Hippocampal formation (tissue), 2 donors: Measurements from ENCODE around the gene R3HDM2.

Experiments used
- DNase-seq, 2 donors: peaks; one replicate each; lab custom pipeline; 2025; lab: John Stamatoyannopoulos, UW

Gene R3HDM2

DNA sequence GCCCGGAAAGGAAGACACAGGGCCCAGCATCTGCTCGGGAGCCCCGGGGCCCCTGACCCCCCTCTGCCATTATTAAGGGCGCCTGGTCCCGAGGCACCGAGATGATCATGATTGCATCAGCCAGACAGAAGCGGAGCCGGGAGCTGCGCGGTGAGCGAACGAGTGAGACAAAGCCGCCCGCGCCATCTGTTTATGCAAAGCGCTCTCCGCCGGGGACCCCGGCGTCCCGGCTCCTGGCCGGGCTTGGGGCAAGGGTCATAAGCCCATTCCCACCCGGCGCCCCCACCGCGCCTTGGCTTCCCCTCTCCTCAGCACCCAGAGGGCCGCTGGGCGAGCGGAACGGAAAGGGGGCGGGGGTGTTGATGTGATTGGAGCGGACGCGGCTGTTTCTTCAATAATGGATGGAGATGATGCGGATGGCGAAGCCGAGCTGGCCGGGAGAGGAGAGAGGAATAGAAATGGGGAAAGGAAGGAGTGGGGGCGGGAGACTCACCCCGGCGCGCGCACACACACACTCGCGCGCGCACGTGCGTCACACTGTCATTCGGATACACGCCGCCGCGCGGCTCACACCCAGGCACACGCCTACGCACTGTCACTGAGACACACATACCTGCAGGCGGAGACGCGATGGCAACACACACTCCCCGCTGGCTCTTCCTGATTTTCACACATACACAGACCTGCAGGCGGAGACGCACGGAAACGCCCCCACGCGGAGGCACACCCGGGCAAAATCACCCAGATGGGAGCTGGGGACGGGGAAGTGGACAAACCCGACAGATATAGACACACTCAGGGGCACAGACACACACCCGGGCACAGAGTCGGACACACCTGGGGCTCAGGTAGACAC is 190.5 kb downstream of the R3HDM2 start:
- DNase-seq, result peak; percentile 24 to 52

DNA sequence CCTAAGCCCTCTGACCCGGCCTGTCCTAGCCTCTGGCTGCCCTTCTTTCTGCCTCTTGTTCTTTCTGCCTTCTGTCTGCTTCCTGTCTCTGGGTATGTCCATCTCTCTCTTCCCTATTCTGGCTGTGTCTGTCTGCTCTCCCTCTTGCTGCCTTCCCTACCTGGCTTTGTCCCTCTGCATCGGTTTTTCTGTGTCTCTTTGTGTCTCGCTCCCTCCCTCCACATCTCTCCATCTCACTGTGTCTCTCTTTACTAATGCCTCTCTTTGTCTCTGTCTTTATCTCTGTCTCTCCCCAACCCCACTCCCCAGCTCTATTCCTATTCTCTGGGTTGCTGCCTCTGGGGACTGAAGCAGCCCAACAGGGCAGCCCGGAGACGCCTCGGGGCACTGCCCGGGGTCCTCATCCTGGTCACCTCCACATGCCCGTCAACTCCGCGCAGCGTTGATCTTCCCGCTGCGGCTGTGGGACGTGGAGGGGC is 191.2 kb downstream of the R3HDM2 start:
- DNase-seq, result no peak

DNA sequence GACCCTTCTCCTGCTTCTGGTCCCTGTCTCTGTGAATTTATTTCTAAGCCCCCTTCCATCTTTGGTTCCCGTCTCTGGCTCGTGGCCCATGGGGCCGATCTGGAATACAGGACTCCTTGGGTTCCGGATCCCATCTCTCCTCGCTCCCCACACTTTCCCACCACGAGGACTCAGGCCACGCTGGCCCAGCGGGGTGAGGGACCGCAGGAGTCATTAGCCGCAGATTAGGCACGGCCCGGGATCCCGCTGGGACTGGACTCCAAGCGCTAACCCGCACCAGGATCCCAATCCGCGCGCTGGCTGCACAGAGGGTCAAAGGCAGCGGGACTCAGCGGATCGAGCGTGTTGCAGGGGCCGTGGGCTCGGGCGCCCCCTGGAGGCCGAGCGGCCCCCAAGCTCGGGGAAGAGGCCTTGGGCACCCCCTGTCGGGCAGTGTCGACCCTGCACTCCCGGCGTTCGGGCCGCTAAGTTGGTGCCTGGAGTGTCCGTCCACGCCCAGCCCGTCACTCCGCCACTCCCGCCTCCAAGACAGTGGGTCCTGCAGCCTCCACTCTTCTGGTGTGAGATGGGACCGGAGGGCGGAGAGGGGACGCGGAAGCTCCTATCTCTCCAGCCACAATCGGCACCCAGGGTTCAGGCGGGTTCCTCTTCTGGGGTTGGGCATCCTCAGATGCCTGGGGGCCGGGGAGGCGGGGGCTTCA is 191.8 kb downstream of the R3HDM2 start:
- peak; percentile 74 to 82 for DNase-seq

DNA sequence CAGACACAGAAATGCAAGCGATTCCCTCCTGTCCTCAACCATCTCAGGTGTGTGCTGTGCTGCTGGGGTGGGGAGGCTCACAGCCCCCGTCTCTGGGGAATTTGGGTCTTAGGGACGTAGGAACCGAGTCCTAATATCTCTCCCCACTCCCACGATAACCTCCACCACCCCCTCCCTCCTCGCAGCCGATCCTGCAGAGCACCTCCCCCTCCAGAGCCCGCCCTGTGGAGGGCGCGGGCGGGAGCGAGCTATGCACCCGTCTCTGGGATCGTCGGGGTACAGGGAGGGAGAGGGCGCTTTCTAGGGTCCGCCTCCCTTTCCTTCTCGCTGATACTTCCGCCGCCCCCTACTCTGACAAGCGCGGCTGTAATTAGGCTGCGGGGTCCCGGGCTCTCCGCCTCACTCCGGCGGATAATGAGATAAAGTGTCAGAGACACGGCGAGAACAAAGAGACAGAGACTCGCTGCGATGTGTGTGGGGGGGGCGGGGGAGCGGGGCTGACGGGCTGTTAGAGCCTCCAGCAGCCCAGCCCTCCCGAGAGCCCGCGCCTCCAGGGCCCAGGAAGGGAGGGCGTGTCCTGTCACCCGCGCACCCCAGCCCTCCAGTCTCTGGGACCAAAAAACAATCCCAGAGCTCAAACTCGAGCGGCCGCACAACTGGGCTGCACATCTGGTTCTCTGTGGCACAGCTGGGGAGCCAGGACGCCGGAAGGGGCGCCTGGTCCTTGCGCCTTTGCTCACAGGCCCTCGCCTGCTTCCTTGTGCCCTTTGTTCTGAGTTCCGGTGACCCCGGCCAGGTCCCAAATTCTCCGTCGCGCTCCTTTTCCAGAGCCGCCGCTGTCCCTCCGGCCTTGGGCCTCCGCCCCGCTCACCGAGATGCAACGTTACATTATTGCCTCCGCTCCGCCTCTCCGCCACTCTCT is 192.7 kb downstream of the R3HDM2 start:
- DNase-seq, result no peak

GRCh38 chr12:57237596-57237931 is 193.3 kb downstream of the R3HDM2 start:
- DNase-seq, result no peak

- no peak for DNase-seq
Observed at GRCh38 chr12:57236925-57237595, 193.8 kb downstream of the R3HDM2 start.

DNA sequence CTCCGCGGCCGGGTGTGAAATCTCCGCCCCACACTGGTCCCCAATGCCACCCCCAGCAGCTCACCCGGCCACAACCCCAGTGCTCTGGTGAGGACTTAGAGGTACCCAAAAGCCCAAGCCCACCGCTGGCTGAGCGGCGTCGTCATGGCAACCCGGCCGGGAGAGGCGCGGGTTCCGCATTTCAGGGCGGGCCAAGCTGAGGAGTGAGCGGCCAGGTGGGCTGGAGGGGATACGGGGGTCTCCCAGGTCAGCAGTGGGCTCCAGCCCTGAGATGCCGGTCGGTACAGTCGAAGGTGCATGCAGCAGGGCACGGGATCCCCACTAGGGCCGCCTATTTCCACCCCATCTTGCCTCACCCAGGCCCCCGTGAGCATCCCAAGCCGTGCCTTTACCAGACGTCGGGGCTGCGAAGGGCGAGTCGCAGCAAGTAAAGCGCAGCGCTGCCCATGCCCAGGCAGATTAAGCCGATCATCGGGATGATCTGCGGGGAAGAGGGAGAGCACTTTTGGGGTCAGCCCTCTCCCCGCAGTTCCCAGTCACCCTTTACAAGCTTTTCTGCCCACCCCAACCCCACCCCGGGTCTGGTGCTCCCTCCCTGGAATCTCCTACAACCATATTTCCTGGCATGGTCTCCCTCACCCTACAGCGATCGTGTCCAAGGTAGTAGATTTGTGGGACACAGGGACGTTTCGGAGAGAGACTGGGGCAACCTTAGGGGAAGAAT is 194.5 kb downstream of the R3HDM2 start:
- no peak for DNase-seq

DNA sequence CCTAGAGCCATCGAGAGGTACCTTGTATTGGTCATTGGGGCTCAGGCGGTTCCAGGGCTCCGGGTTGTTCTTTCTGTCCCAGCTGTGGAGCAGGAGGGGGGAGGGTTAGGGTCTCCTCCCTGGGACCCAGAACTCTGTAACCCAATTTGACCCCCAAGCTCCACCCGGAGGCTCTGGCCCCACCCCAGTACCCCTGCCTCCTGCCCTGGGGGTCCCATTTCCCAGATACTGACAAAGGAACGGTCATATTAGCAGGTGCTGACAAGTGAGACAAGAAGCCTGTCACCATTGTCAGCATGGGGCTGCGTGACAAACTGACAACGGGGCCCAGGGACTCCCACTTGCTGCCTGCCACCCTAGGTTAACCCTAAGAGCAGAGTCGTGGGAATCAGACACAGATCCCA is 195.1 kb downstream of the R3HDM2 start:
- DNase-seq, result no peak

- no peak for DNase-seq
Observed at GRCh38 chr12:57235017-57235727, 195.7 kb downstream of the R3HDM2 start.

GRCh38 chr12:57234571-57235016 is 196.2 kb downstream of the R3HDM2 start:
- no peak for DNase-seq

DNA sequence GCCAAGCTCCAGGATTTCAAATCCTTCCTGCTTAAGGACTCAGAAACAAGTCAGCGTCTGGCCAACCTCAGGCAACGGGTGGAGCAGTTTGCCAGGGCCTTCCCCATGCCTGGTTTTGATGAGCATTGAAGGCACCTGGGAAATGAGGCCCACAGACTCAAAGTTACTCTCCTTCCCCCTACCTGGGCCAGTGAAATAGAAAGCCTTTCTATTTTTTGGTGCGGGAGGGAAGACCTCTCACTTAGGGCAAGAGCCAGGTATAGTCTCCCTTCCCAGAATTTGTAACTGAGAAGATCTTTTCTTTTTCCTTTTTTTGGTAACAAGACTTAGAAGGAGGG is 196.6 kb downstream of the R3HDM2 start:
- DNase-seq, result no peak

- DNase-seq, result no peak
Observed at GRCh38 chr12:57233357-57234232, 197.2 kb downstream of the R3HDM2 start.

- no peak for DNase-seq
Observed at GRCh38 chr12:57232156-57232756, 198.6 kb downstream of the R3HDM2 start.

DNA sequence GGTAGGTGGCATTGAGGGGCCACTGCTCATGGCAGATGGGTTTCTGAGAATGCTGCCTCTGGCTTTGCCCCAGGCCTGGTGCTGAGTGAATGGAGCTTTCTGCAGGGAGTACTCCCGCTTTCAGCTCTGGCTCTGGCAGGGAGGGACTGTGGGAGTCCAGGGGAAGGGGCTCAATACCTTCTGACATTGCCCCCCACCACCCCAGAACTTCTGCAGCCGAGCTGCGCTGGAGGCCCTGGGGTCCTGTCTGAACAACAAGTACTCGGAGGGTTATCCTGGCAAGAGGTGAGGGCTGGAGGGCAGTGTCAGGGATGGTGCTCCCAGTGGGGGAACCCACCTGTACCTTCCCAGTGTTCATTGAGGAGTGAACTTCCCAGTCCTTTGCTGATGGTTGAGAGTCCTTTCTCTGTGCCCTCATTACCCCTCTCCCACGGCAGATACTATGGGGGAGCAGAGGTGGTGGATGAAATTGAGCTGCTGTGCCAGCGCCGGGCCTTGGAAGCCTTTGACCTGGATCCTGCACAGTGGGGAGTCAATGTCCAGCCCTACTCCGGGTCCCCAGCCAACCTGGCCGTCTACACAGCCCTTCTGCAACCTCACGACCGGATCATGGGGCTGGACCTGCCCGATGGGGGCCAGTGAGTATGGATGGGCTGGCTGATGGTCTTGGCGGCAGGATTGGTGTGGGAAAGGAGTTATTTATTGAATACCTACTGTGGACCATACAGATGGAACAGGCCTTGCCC is 199.4 kb downstream of the R3HDM2 start:
- DNase-seq, result no peak

DNA sequence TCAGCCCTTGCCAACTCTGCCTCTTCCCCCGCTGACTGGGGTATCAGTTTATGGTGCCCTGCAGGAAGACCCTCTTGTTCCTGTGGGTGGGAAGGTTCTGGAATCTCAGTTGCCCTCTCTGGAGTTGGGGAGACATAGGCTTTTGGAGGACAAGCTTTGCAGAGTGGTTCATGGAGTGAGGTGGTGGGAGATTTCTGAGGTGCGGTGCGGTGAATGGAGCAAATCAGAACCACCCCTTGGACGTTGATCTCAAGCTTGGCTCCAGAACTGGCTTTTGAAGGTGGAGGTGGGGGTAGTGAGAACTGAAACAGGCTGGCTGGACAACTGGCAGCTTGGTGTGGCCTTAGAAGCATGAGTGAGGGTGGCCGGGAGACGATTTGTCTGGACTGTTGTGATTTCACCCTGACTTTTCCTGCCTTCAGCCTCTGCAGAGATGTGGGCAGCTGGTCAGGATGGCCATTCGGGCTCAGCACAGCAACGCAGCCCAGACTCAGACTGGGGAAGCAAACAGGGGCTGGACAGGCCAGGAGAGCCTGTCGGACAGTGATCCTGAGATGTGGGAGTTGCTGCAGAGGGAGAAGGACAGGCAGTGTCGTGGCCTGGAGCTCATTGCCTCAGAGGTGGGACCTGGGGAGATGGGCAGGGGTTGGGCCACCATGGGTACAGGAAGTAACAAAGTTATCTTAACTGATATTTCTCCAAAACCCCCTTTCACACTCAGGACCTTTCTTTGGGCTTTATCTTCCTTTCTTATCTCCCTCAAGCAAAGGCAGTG is 200.3 kb downstream of the R3HDM2 start:
- DNase-seq, result no peak

GRCh38 chr12:57229634-57230380 is 201.0 kb downstream of the R3HDM2 start, which contains the start of gene SHMT2:
Gene SHMT2 (plus strand): TSS chr12:57229711. CDS start chr12:57229779, 68 bp downstream.
- DNase-seq, result peak; percentile 82 to 94
